Measurements from ENCODE around the gene CCDC69. TPM values are rescaled to one million over a fixed set of nuclear protein-coding genes. Genes with fewer than 3 reads are reported as not detected.
"Not testable (repeated sequence)": the region's sequence is repeated elsewhere in the genome, so short reads cannot be mapped to it uniquely, and the experiment has no call there.

CCDC69 gene
- total RNA-seq, 1 experiment from 2014 or later: 5.1 TPM

DNA sequence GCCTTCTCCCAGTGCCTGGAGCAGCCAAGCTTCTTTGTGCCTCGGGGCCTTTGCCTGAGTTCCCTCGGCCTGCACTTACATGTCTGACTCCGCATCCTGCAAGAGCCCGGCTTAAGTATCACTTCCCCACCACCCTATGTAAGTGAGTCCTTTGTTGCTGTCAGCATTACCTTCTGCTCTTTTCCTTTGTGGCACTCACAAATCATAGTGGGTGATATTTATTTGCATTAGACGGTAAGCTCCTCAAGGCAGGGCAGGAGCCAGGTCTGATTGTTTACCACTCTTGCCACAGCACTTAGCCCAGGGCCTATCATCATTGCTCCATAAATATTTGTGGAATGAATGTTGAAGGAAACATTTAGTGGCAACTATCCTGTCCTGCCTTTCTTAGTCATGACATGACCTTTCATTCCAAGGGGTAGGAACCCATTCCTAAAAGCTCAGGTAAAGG is 33.9 kb upstream of the CCDC69 start:
- Histone ChIP-seq H3K4me3 (ENCODE audit: low read depth, low read length) (no peak overlapping the region), H3K36me3 (ENCODE audit: control insufficient read depth, insufficient read depth, low read length) (no peaks in the 10 kb centered on the region), H3K27me3 (replicated peaks; ENCODE audit: control insufficient read depth, insufficient read depth, low read length) (no peaks in the 10 kb centered on the region), H3K4me1 (no peaks in the 10 kb centered on the region), H3K9me3 (no peaks in the 10 kb centered on the region)
- no peaks in the 10 kb centered on the region for H3K9me3 Mint-ChIP-seq (ENCODE audit: unreplicated experiment)
- POLR2A ChIA-PET: interaction anchor here (0.6 kb wide), 1 partner anchor 34 kb away, joined by 3 read pairs; the partner anchor contains the start of gene CCDC69
- CTCF ChIA-PET: no interaction called here
- no peak for DNase-seq
- BruUV-seq (replicated peaks): no TSS peak
- H3K27ac Mint-ChIP-seq (ENCODE audit: unreplicated experiment): no peak overlapping the region
- TF ChIP-seq CTCF (IDR thresholded peaks at IDR 0.05; ENCODE audit: insufficient read depth in 1 of 2, low read depth in 1 of 2, low read length in 1 of 2, severe bottlenecking in 1 of 2, unreplicated experiment in 1 of 2): no peak
- H3K4me3 Mint-ChIP-seq (ENCODE audit: unreplicated experiment): no peak overlapping the region
- intact Hi-C loops (cut with micrococcal nuclease; ENCODE audit: unreplicated experiment): no loop called here
- peaks cover 7% of the 10 kb centered on the region for H3K4me1 Mint-ChIP-seq (ENCODE audit: low read depth, unreplicated experiment)
- H3K27me3 Mint-ChIP-seq (ENCODE audit: insufficient read depth, unreplicated experiment): no peaks in the 10 kb centered on the region
- H3K36me3 Mint-ChIP-seq (ENCODE audit: insufficient read depth, unreplicated experiment): peaks cover 8% of the 10 kb centered on the region

DNA sequence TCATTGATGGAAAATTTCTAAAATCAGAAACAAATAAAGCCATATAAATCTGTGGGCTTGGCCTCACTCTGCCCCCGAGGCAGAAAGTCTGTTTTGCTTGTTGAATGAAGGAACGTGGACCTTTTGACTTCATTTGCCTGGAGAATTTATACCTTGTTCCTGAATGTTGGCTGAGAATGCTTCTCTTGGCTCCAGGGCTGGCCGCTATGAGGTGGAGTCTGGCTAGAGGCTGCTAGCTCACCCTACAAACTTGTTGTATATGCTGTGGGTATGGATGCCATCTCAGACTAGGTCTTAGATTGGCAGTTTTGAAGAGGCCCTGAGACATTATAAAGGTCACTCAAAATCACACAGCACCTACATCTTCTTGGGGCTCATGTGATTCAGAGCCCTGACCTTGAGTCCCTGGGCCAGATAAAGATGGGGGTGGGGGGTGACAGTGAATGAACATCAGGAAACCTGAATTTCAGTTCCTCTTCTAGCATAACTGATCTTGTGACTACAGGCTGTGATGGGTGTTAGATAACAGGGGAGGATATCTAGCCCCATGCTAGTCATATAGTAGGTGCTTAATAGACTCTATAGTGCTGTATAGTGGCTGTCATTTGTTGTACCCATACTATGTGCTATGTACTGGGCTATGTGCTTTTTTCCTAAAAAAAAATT is 31.9 kb upstream of the CCDC69 start:
- Histone ChIP-seq H3K4me1 (peaks cover 12% of the 10 kb centered on the region), H3K9me3 (no peaks in the 10 kb centered on the region), H3K4me3 (ENCODE audit: low read depth, low read length) (no peak overlapping the region), H3K27me3 (replicated peaks; ENCODE audit: control insufficient read depth, insufficient read depth, low read length) (no peaks in the 10 kb centered on the region), H3K36me3 (ENCODE audit: control insufficient read depth, insufficient read depth, low read length) (no peaks in the 10 kb centered on the region)
- ChIA-PET POLR2A (no interaction called here), CTCF (interaction anchor here (0.7 kb wide), 1 partner anchor 204 kb away, joined by 6 read pairs; no protein-coding TSS in a partner anchor)
- no TSS peak for BruUV-seq (replicated peaks)
- no peak overlapping the region for H3K27ac Mint-ChIP-seq (ENCODE audit: unreplicated experiment)
- peaks cover 11% of the 10 kb centered on the region for H3K36me3 Mint-ChIP-seq (ENCODE audit: insufficient read depth, unreplicated experiment)
- no peak overlapping the region for H3K4me3 Mint-ChIP-seq (ENCODE audit: unreplicated experiment)
- TF ChIP-seq CTCF (IDR thresholded peaks at IDR 0.05; ENCODE audit: insufficient read depth in 1 of 2, low read depth in 1 of 2, low read length in 1 of 2, severe bottlenecking in 1 of 2, unreplicated experiment in 1 of 2): no peak
- no peaks in the 10 kb centered on the region for H3K27me3 Mint-ChIP-seq (ENCODE audit: insufficient read depth, unreplicated experiment)
- no peak for DNase-seq
- intact Hi-C loops (cut with micrococcal nuclease; ENCODE audit: unreplicated experiment): no loop called here
- no peaks in the 10 kb centered on the region for H3K9me3 Mint-ChIP-seq (ENCODE audit: unreplicated experiment)
- peaks cover 16% of the 10 kb centered on the region for H3K4me1 Mint-ChIP-seq (ENCODE audit: low read depth, unreplicated experiment)

DNA sequence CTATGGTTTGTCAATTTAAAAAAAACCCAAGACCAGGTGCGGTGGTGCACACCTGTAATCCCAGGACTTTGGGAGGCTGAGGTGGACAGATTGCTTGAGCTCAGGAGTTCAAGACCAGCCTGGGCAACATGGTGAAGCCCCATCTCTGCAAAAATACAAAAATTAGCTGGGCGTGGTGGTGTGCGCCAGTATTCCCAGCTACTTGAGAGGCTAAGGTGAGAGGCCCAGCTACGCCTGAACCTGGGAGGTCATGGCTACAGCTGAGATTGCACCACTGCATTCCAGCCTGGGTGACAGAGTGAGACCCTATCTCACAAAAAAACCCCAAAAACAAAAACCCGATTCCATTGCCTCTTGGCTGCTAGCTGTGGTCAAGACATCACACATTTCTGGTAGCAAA is 31.1 kb upstream of the CCDC69 start:
- H3K9me3 ChIP-seq; H3K27me3 Mint-ChIP-seq (ENCODE audit: insufficient read depth, unreplicated experiment); H3K27ac Mint-ChIP-seq (ENCODE audit: unreplicated experiment); CTCF ChIA-PET; H3K4me3 Mint-ChIP-seq (ENCODE audit: unreplicated experiment); BruUV-seq (replicated peaks); H3K27me3 ChIP-seq (replicated peaks; ENCODE audit: control insufficient read depth, insufficient read depth, low read length); H3K4me3 ChIP-seq (ENCODE audit: low read depth, low read length); H3K36me3 ChIP-seq (ENCODE audit: control insufficient read depth, insufficient read depth, low read length); POLR2A ChIA-PET; DNase-seq; H3K9me3 Mint-ChIP-seq (ENCODE audit: unreplicated experiment): not testable (repeated sequence)
- intact Hi-C loops (cut with micrococcal nuclease; ENCODE audit: unreplicated experiment): loop anchor here (5.0 kb wide), 2 partner anchors 62 to 517 kb away; partner anchors contain the start of gene G3BP1
- H3K36me3 Mint-ChIP-seq (ENCODE audit: insufficient read depth, unreplicated experiment): peaks cover 11% of the 10 kb centered on the region
- H3K4me1 Mint-ChIP-seq (ENCODE audit: low read depth, unreplicated experiment): peaks cover 23% of the 10 kb centered on the region
- H3K4me1 ChIP-seq: peaks cover 16% of the 10 kb centered on the region
